ENCODE data around the gene SH3RF3. TPM values are rescaled to one million over a fixed set of nuclear protein-coding genes. Genes with fewer than 3 reads are reported as not detected.

SH3RF3 gene
- total and polyA plus RNA-seq, 2 of the 13 experiments (the other 11 are each of a cell fraction or from before 2014, with no cell fraction given) = 0.04 TPM; not detected in 1

DNA sequence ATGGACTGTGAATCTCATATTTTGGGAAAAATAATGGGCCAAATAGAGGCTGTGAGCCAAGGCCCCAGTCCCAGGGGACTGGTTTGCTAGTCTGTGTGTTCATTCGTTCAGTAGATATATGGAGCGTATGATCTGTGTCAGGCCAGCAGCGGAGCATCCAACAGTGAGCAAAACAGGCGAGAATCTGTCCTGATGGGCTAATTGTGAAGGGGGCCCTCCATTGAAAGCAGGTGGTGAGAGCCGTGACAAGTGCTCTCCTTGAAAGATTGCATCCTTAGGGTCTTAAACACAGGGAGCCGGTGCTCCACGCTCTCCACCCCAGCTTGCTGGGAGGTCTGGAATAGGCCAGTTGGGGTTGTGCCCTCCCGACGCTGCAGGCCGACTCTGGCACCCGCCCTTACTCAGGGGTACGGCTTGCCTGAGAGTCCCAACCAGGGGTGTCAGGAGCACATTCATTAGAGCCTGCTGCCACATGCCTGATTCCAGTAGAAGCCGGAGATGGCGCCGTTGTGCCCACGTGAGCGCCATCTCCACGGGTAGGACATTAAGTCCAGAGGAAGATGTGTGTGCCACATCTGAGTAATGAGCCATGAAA lies 213.3 kb downstream of the SH3RF3 start:
- in situ Hi-C loops (cut with HindIII; ENCODE audit: extremely low pct_ligation_motif_present, low pct_unique_long_range_greater_than_20kb) = no loop called here
- FAIRE-seq = no peak
- POLR2A ChIA-PET = no interaction called here

DNA sequence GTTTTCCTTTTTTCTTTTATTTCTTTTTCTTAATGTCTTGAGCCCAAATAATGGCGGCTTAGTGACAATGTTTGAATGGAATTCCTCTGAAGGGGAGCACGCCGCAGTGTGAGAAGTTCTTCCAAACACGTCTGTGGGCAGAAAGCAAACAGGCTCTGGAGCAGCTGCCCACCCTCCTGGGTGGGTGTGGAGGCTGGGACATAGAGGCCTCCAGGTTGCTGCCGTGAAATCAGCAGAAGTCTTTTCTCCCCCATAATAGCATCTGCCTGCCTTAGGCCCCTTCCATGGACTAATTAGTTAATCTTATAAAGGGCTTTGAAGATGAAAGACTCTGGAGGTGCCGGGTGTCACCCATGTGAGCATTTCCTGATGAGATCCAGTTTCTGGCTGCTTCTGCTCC lies 213.9 kb downstream of the SH3RF3 start:
- DNase-seq (ENCODE audit: low spot score) (no peak), ATAC-seq (no peak), FAIRE-seq (no peak)
- Histone ChIP-seq H3K9me3 (ENCODE audit: low read length) (no peaks in the 10 kb centered on the region), H3K27ac (ENCODE audit: extremely low read length, insufficient read depth, low read length) (no peak overlapping the region), H3K36me3 (replicated peaks in 1 of 2; ENCODE audit: control insufficient read depth in 1 of 2, insufficient read depth in 2 of 2, low read length in 2 of 2) (no peaks in the 10 kb centered on the region), H3K4me2 (ENCODE audit: low read depth, low read length) (no peak overlapping the region), H4K20me1 (ENCODE audit: insufficient read depth, low read length) (no peaks in the 10 kb centered on the region), H2AFZ (ENCODE audit: low read length) (no peak overlapping the region), H3K4me3 (replicated peaks in 1 of 3; ENCODE audit: insufficient read depth in 1 of 3, low read depth in 2 of 3, low read length in 3 of 3) (no peak overlapping the region), H3K79me2 (ENCODE audit: insufficient read depth, low read length) (no peaks in the 10 kb centered on the region), H3K4me1 (ENCODE audit: insufficient read depth, low read length) (no peaks in the 10 kb centered on the region), H3K9ac (ENCODE audit: insufficient read depth, low read depth, low read length) (no peak overlapping the region), H3K27me3 (ENCODE audit: control insufficient read depth in 1 of 2, insufficient read depth in 2 of 2, low read length in 2 of 2) (peaks cover 0 to 15% of the 10 kb centered on the region in 2 experiments; a peak in 4 of 5 replicates)
- in situ Hi-C loops (cut with HindIII; ENCODE audit: extremely low pct_ligation_motif_present, low pct_unique_long_range_greater_than_20kb) (no loop called here), intact Hi-C loops (cut with micrococcal nuclease; ENCODE audit: unreplicated experiment) (no loop called here)
- no TSS peak for BruUV-seq (replicated peaks)
- POLR2A ChIA-PET = no interaction called here
- no peak for TF ChIP-seq ZNF383 (CRISPR knock-in tag; IDR thresholded peaks at IDR 0.05; ENCODE audit: borderline replicate concordance)
- TF ChIP-seq ADNP (CRISPR knock-in tag; IDR thresholded peaks at IDR 0.05) = no peak
- TF ChIP-seq SMAD3 (CRISPR knock-in tag; IDR thresholded peaks at IDR 0.05) = no peak
- WGBS (ENCODE audit: low lambda C conversion rate) = 62% methylated on average over 6 of the region's 6 CpGs
- CTCF ChIA-PET (ENCODE audit: low intra/inter-chr PET ratio, low total read pairs) = no interaction called here

More for the DNA sequence above, 213.3 kb downstream of the SH3RF3 start:
- DNase-seq (ENCODE audit: low spot score) (no peak), ATAC-seq (no peak)
- 63% methylated on average over 16 of the region's 18 CpGs for WGBS (ENCODE audit: low lambda C conversion rate)
- Histone ChIP-seq H2AFZ (ENCODE audit: low read length) (no peak overlapping the region), H3K36me3 (replicated peaks in 1 of 2; ENCODE audit: control insufficient read depth in 1 of 2, insufficient read depth in 2 of 2, low read length in 2 of 2) (no peaks in the 10 kb centered on the region), H3K9ac (ENCODE audit: insufficient read depth, low read depth, low read length) (no peak overlapping the region), H3K79me2 (ENCODE audit: insufficient read depth, low read length) (no peaks in the 10 kb centered on the region), H3K4me3 (replicated peaks in 1 of 3; ENCODE audit: insufficient read depth in 1 of 3, low read depth in 2 of 3, low read length in 3 of 3) (no peak overlapping the region), H4K20me1 (ENCODE audit: insufficient read depth, low read length) (no peaks in the 10 kb centered on the region), H3K4me2 (ENCODE audit: low read depth, low read length) (no peak overlapping the region), H3K9me3 (ENCODE audit: low read length) (no peaks in the 10 kb centered on the region), H3K27ac (ENCODE audit: extremely low read length, insufficient read depth, low read length) (no peak overlapping the region), H3K27me3 (ENCODE audit: control insufficient read depth in 1 of 2, insufficient read depth in 2 of 2, low read length in 2 of 2) (peaks cover 0 to 15% of the 10 kb centered on the region in 2 experiments; a peak in 4 of 5 replicates), H3K4me1 (ENCODE audit: insufficient read depth, low read length) (no peaks in the 10 kb centered on the region)
- intact Hi-C loops (cut with micrococcal nuclease; ENCODE audit: unreplicated experiment) = no loop called here
- CTCF ChIA-PET (ENCODE audit: low intra/inter-chr PET ratio, low total read pairs) = no interaction called here
- no peak for TF ChIP-seq ARID2 (CRISPR knock-in tag; IDR thresholded peaks at IDR 0.05; ENCODE audit: borderline replicate concordance)
- BruUV-seq (replicated peaks) = no TSS peak
